HG03108 (cell line): ENCODE measurements around the gene CRB2.

Experiments
- ATAC-seq: cut with Tn5 transposase; IDR thresholded peaks from one replicate; pipeline ENCODE4 v1.9.1; 2021; ENCODE audit warnings: moderate library complexity; ENCODE audit not compliant: unreplicated experiment

CRB2 gene

DNA sequence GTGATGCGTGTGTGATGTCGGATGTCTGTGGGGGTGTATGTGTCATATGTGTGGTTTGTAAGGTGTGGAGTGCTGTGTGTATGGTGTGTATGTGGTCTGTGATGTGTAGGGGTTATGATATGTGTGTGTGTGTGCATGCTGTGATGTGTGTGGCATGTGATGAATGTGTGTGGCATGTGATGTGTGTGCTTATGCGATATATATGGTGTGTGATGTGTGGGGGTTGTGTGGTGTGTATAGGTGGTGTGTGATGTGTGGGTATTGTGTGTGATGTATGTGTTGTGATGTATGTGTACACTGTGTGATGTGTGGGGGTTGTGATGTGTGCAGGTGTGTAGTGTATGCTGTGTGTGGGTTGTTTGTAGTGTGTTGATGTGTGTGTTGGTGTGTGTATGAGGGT, 9.2 kb upstream of the CRB2 start:
- ATAC-seq = no peak

DNA sequence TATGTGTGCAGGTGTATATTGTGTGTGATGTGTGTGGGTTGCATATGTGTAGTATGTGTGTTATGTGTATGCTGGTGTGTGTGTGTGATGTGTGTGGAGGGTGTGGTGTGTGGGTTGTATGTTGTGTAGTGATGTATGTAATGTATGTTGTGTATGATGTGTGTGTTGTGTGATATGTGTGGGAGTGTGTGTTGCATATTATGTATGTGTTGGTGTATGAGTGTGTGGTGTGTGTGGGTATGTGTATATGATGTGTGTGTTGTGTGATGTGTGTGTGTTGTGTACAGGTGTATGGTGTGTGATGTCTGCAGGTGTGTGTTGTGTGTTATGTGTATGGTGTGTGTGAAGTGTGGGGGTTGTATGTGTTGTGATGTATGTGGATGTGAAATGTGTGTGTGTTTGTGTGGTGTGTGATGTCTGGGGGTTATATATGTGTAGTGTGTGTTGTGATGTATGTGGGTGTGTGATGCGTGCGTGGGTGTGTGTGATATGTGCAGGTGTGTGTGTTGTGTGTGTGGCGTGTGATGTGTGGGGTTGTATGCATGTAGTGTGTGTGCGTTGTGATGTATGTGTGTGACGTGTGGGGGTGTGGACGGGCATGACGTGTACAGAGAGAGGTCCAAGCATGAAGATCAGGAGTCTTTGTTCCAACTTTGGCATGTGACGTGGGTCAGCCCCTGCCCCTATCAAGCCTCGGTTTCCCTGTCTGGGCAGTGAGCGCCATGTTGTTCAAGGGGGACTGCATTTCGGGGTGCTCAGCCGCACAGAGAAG, 8.5 kb upstream of the CRB2 start:
- ATAC-seq = no peak

DNA sequence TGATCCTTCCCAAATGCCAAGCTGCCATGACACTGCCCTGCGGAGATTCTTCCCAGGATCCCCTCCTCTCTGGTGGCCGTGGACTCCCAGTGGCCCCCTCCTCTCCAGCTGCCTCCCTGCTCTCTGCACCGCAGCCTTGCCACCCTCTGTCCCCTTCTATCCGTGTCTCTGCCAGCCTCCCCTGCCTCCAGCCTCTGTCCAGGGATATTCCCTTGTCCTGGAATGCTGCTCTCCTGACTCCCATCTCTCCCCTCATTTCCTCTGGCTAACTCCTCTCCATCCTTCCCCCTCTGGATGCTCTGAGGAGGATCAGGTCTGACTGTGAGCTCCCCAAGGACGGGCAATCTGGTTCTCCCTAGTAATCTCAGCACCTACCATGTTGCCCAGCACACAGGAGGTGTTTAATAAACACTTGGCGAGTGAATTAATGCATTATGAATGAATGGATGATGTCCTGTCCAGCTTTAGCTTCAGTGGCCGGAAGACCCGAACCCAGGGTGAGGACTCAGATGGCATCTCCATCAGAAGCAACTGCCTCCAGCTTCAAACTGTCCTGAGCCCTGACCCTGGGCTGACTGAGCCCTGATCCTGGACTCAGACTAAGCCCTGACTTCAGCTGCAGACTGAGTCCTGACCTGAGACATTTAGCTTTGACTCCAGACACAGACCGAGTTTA, 7.5 kb upstream of the CRB2 start:
- ATAC-seq = no peak

DNA sequence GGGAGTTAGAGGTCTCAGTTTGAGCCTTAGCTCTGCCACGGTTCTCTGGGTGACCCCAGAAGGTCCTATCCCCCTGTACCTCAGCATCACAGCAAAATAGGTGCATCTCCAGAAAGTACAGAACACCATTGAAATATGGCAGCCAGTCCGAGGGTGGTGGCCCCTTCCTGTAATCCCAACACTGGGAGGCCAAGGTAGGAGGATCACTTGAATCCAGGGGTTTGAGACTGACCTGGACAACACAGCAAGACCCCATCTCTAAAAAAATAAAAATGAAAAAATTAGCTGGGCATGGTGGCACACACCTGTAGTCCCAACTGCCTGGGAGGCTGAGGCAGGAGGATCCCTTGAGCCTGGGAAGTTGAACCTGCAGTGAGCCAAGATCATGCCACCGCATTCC, 7.0 kb upstream of the CRB2 start:
- no peak for ATAC-seq

DNA sequence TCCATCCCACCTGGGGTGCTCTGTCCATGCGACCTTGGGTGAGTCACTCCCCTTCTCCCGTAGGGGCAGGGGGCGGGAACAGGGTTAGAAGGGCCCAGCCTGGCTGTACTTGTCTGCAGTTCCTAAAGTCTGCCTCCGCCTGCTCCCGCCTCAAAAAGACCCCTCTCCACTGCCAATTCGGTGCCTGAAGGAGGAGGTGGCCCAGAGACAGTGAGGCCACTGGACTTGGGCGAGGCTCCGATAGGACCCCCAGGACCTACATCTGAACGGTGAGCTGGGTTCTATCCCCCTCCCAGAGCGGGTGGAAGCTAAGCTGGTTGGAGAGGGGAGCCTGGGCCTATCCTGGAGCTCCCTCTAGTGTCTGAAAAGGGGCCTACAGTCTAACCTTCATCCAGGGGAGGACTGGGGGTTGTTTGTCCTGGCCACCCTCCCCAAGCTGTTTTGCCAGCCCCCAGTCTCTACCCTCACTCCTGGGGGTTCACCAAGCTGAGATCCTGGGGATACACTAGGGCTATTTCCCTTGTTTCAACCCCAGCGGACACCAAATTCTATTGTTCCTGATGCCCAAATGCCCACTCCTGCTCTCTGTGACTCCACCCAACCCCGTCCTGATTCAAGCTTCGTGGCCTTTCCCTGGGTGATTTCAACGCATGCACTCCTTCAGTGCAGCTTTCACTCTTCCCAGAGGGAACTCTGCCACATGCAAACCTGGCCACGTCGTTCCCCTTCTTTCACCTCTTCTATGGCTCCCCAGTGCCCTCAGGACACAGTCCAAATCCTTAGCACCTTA, 6.1 kb upstream of the CRB2 start:
- ATAC-seq = peak; percentile 39

DNA sequence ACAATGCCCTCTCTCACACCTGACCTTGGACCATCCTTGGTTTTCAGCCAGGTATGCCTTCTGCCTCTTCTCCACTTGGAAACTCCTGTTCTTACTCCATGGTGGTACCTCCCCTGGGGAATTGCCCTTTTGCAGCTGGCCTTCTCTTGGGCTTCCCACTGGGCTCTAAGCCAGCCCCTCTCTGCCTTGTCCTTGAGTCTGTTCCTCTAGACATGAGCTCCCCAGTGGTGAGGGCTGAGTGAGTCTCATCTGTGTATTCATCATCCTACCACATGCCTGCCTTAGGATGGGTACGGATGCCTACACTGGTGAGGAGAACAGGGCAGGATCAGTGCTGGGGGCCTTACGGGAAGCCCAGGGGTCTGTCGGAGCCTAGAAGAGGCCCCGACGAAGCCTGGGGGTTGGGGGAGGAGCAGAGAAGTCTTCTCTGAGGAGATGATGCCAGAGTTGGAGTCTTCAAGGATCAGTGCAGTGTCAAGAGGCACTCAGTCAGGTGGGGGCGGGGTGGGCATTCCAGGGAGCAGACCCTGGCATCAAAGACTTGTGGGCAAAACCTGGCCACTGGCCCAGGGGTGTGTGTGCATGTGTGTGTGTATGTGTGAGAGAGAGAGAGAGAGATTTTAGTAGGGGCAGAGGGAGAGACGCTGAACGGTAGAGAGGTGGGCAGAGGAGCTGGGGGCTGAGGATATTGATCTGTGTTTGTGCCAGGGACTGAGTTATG, 5.2 kb upstream of the CRB2 start:
- no peak for ATAC-seq

DNA sequence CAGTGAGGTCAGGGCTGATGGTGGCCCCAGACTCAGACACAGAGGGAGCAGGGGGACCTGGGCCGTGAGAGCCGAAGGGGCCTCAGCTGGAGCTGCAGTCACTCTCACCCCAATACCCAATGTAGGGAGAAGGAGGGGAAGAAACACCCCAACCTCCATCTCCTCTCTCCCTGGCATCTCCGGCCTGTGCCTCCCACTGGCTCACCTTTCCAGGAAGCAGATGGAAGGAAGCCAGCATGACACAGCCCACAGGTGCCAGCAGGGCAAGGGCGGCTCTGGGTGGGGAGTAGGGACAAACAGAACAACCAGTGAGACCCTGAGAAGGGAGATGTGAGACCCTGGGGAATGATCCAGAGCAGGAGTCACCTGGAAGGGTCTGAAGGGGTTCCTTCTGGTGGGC, 3.0 kb upstream of the CRB2 start:
- no peak for ATAC-seq

DNA sequence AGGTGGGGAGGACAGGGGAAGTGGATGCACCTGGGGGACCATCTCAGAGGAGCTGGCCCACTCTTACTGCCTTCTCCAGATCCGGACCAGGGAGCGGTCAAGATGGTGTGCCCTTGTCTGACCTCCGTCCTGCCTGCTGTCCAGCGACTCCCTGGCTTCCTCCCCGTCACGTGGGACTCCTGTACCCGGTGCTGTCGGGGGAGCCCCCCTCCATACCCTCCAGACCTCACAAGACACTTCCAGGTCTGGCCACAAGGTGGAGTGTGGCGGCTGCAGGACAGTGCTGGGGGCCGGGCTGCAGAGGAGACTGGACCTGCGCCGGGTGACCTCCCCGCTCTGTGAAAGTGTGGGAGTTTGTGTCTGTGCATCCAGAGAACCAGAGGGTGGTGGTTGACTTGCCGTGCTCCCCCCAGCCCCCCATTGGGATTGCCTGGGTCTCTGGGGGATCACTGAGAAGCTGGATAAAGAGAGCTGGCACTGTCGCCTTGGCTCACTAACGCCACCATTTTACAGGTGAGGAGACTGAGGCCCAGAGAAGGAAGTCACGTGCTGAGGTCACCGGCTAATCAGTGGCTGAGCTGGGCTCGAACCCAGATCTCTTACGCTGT, 1.9 kb upstream of the CRB2 start:
- peak; percentile 73 for ATAC-seq

DNA sequence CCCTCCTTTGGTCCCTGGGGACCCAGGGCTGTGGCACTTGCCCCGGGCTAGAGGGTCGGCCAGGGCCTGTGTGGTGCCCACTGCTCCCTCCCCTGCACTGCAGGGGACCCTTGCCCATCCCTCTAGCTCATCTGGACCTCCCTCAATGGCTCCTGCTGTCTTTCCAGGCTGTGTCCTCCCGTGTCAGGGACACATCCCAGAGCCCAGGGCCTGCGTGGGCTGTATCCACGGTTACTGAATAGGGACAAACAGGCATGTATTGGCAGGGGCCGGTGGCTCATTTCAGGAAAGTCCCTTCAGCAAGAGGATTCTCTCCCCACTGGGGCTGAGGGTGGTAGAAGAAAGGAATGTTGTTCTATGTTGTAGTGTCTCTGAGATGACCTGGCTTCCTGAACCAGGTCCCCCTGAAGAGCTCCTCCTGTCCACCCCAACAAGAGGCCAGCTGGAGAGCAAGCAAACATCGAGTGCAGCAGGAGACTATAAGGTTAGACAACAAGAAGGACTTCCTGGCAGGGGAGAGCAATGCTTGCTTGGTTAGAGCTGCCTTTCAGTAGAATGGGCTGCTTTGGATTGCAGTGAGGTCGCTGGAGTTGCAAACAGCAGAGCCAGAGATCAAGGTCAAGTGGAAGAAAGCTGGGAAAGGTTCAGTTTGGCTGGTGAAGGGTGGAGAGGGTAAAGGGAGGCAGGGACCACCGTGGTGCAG, 1.0 kb upstream of the CRB2 start:
- ATAC-seq = no peak

DNA sequence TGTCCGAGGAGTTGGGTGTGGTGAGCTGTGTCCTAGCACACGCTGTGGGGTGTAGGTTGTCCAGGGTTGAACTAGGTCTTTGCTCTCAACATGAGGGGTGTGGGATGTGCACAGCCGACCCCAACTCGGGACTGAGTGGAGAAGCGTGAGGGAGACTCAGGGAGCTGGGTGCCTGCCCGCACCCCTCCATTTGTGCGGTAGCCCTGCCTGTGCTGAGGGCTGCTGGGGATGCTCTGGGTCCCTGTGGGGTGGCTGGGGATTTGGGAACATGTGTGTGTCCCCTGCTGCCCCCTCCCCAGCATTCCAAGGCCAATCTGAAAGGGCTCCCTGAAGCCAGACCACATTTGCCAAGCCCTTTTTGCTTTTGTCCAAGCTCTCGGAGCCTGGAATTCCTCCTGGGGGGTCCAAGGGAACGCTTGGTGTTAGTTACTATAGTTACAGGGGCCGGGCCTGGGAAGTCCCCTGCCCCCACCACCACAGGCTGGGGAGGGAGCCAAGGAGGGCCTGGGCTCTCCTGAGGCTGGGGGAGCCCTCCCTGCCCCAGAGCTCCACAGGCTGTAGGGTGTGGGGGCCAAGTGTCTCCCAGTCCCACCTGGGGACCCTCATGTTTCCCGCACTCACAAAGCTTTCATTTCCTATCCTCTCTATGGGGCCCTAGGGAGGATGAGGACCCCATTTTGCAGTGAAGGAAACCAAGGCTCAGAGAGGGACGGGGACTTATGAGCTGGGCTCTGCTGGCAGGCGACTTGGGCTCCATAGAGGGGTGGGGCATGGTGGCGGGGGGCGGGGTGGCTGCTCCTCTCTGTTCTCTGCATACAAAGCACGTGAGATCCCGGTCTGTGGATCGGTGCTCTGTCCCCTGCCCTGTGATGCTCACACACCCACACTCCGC, 1.1 kb downstream of the CRB2 start:
- no peak for ATAC-seq

DNA sequence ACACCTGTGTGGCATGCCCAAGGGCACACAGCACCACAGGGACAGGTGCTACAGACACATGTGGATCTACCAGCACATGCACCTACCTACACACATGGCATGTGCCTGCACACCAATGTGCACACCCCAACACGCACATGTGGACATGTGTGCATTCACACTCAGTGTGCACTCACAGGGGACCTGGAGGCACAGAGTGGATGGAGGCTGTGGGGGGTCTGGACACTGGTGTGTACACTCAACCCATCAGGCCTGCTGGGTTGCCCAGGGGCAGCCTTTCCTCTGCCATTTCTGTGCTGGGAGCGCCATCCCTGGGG, 1.7 kb downstream of the CRB2 start:
- ATAC-seq = no peak

DNA sequence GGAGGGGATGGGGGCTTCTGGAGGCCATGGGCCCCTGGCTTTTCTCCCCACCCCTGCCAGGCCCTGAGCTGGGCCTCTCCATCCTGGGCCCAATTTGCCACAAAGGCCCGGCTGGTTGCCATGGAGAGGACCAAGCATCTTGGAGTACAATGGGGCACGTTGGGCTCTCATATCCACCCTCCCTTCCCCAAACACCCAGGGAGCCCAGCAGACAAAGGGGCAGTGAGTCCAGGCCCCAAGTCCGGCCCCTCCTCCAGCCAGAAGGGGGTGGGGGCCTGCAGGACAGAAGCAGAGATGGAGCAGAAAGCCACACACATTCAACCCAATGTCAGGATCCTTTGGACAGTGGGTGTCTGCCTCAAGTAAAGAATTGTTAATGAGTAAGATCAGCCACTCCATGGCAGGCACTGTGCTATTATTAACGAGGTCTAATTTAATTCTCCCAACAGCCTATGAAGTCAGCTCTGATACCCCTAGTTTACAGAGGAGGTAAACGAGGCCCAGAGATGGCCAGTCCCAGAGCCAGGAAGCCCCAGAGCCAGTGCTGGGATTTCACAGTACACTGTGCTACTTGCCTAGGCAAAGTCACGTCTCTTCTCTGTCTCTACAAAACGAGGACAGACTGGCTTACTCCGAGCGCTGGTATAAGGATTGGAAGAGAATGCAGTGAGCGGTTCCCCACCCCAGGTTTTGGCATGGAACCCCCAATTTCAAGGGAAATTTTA, 2.3 kb downstream of the CRB2 start:
- no peak for ATAC-seq

DNA sequence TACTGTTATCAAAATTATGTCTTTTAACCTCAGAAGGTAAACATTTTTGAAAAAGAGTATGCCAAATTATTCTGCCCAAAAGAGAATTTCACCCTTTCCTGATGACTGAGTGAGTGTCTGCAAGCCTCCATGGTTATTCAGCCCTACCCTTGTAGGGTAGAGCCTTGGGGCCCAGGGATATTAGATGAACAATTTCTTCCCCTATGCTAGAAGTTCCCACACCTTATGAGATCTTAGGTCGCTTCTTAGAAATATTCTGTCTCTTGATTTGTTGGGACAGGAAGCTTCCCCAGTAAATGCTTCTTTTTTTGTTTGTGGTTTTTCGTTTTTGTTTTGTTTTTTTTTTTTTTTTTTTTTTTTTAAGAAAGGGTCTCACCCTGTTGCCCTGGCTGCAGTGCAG, 3.1 kb downstream of the CRB2 start:
- no peak for ATAC-seq

DNA sequence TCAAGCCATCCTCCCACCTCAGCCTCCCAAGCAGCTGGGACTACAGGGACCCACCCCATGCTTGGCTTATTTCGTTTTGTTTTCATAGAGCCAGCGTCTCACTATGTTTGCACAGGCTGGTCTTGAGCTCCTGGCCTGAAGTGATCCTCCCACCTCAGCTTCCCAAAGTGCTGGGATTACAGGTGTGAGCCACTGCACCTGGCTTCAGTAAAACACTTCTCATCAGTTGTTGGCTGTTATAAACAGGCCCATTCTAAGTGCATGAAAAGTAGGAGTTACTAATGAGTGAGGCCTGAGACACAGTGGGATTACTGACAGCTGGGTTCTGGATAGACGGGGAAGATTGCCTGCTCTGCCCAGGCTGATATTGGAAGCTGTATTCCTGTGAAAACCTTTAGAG, 3.5 kb downstream of the CRB2 start:
- ATAC-seq = no peak

DNA sequence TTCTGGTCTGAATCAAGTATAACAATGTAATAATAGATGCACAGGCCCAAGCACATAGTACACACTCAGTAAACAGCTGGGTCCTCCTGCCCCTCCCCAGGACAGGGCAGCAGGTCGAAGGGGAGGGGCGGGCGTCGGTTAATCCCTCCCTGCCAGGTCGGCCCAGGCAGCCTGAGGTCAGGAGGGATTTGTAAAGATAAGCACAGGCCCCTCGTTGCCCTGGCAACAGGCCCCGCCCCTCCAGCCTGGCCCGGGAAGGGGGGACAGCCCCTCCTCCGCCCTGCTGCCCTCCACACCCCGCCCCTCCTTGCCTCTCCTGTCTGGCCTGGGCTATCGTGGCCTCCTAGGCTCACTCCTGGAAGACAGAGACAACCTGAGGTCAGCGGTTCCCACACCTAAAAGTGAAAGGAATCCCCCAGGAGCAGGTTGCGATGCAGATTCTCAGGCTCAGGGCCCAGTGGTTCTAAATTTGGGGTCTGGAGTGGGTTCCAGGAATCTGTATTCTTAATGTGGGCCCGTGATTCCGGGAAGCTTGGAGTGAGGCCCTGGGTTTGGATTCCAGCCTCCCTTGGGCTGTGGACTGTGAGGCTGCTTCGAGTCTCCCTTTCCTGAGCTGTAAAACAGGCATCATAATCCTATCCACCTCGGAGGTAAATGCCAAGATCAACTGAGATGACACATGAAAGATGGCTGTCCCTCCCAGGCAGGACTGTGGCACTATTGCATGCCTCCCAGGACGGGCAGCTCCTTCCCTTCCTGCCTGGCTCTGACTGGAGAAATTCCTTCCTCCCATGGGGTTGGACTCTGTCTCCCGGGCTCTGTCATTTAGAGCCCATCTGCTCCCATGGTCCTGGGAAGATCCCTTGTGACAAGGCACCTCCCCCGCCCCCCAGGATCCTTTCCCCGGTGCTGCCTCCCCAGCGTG, 4.4 kb downstream of the CRB2 start:
- no peak for ATAC-seq

DNA sequence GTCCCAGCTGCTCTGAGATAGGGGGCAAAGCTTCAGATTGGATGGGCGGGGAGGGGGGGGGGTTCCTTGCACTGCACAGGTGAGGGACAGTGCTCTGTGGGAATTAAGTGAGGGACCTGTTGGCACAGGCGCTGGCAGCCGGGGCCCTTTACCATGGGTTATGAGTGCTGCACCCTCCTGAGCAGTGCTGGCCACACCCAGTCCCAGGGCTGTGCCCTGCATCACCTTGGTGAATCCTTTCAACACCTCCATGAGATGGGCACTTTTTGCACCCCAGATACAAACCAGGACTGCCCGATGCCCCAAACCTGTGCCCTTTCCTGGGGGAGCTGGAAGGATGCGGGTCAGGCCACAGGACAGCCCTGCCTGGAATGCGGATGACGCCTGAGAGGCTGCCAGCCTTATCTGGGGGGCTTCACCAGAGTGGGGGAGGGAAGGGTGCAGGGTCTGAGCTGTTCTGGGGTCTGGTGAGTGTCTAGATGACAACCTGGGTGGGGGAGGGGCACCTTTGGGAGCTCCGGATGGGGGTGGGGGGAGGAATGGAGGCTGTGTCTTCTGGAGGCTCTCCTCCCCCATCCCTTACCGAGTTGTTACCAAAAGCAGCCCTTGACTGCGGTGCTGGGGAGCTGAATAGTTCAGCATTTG, 5.2 kb downstream of the CRB2 start:
- ATAC-seq = no peak
